ENCODE measurements around the gene CDK7. TPM values are rescaled to one million over a fixed set of nuclear protein-coding genes. Genes with fewer than 3 reads are reported as not detected.
A peak's percentile ranks its signal among the peaks of the same experiment; 100 is the strongest.

The CDK7 gene
- total and polyA plus RNA-seq, 2 experiments from 2014 or later = 27.8 to 87.5 TPM

- Histone ChIP-seq H3K27ac (no peak overlapping the region), H3K4me1 (ENCODE audit: low read depth) (peaks cover 10% of the 10 kb centered on the region), H3K9me3 (ENCODE audit: low read depth) (no peaks in the 10 kb centered on the region), H3K36me3 (no peaks in the 10 kb centered on the region), H3K4me3 (no peak overlapping the region), H3K27me3 (no peaks in the 10 kb centered on the region)
- TF ChIP-seq CTCF (IDR thresholded peaks at IDR 0.05; ENCODE audit: low read depth, low read length) = no peak
- peak in 1 of 2 donors; percentile 24 for DNase-seq (ENCODE audit: low read depth in 1 of 2, low spot score in 1 of 2)
Observed at GRCh38 chr5:69238760-69239251, 4.1 kb downstream of the CDK7 start.

- no peak for DNase-seq (ENCODE audit: low read depth in 1 of 2, low spot score in 1 of 2)
- H3K36me3 ChIP-seq = no peaks in the 10 kb centered on the region
Observed at GRCh38 chr5:69242215-69242927, 7.7 kb downstream of the CDK7 start.

GRCh38 chr5:69245031-69245430 is 10.3 kb downstream of the CDK7 start:
- H3K27me3 ChIP-seq = no peaks in the 10 kb centered on the region
- no peaks in the 10 kb centered on the region for H3K36me3 ChIP-seq
- no peak for TF ChIP-seq CTCF (IDR thresholded peaks at IDR 0.05; ENCODE audit: low read depth, low read length)
- no peaks in the 10 kb centered on the region for H3K9me3 ChIP-seq (ENCODE audit: low read depth)
- H3K4me3 ChIP-seq = no peak overlapping the region
- no peaks in the 10 kb centered on the region for H3K4me1 ChIP-seq (ENCODE audit: low read depth)
- DNase-seq (ENCODE audit: low read depth in 1 of 2, low spot score in 1 of 2) = no peak
- no peak overlapping the region for H3K27ac ChIP-seq

More at GRCh38 chr5:69242215-69242927, 7.7 kb downstream of the CDK7 start:
- no peaks in the 10 kb centered on the region for H3K27me3 ChIP-seq
- H3K4me1 ChIP-seq (ENCODE audit: low read depth) = no peaks in the 10 kb centered on the region
- no peak for TF ChIP-seq CTCF (IDR thresholded peaks at IDR 0.05; ENCODE audit: low read depth, low read length)
- H3K27ac ChIP-seq = no peak overlapping the region
- H3K4me3 ChIP-seq = no peak overlapping the region
- H3K9me3 ChIP-seq (ENCODE audit: low read depth) = no peaks in the 10 kb centered on the region

GRCh38 chr5:69248019-69248418 is 13.3 kb downstream of the CDK7 start:
- no peak overlapping the region for H3K27ac ChIP-seq
- DNase-seq (ENCODE audit: low read depth in 1 of 2, low spot score in 1 of 2) = no peak
- H3K4me1 ChIP-seq (ENCODE audit: low read depth) = no peaks in the 10 kb centered on the region
- no peak overlapping the region for H3K4me3 ChIP-seq
- no peak for TF ChIP-seq CTCF (IDR thresholded peaks at IDR 0.05; ENCODE audit: low read depth, low read length)
- H3K9me3 ChIP-seq (ENCODE audit: low read depth) = no peaks in the 10 kb centered on the region
- H3K36me3 ChIP-seq = no peaks in the 10 kb centered on the region
- H3K27me3 ChIP-seq = no peaks in the 10 kb centered on the region

GRCh38 chr5:69250593-69250992 is 15.9 kb downstream of the CDK7 start:
- no peaks in the 10 kb centered on the region for H3K36me3 ChIP-seq
- no peaks in the 10 kb centered on the region for H3K9me3 ChIP-seq (ENCODE audit: low read depth)
- DNase-seq (ENCODE audit: low read depth in 1 of 2, low spot score in 1 of 2) = no peak
- H3K27ac ChIP-seq = no peak overlapping the region
- H3K4me1 ChIP-seq (ENCODE audit: low read depth) = no peaks in the 10 kb centered on the region
- no peak overlapping the region for H3K4me3 ChIP-seq
- no peaks in the 10 kb centered on the region for H3K27me3 ChIP-seq
- TF ChIP-seq CTCF (IDR thresholded peaks at IDR 0.05; ENCODE audit: low read depth, low read length) = no peak

Data from cardiac muscle cell (in vitro differentiated cells and primary cell).